Keratinocyte (primary cell): Measurements from ENCODE around the gene ANO10.
"Not testable (repeated sequence)": the region's sequence is repeated elsewhere in the genome, so short reads cannot be mapped to it uniquely, and the experiment has no call there.

Experiments used
- EZH2 ChIP-seq: IDR thresholded peaks from one replicate; pipeline ENCODE4 v1.6.1; 2012; ENCODE audit warnings: inconsistent platforms, mild to moderate bottlenecking, low read length, moderate library complexity
- TF ChIP-seq, protein P1 (sequence below), 3 experiments: IDR thresholded peaks in 1 of 3; conservative IDR thresholded peaks in 1 of 3; optimal IDR thresholded peaks in 1 of 3; 2 replicates in 2 of 3; 3 replicates in 1 of 3; pipeline versions ENCODE3 to v1.5.1; 2011; ENCODE audit warnings: low read length in 3 of 3, mild to moderate bottlenecking in 3 of 3, moderate library complexity in 2 of 3, control low read depth in 1 of 3, inconsistent platforms in 1 of 3; ENCODE audit not compliant: insufficient read depth in 2 of 3; ENCODE audit errors: extremely low read depth in 1 of 3

DNA sequence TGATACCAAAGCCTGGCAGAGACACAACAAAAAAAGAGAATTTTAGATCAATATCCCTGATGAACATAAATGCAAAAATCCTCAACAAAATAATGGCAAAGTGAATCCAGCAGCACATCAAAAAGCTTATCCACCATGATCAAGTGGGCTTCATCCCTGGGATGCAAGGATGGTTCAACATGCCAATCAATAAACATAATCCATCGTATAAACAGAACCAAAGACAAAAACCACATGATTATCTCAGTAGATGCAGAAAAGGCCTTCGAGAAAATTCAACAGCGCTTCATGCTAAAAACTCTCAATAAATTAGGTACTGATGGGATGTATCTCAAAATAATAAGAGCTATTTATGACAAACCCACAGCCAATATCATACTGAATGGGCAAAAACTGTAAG, 26.5 kb downstream of the ANO10 start:
- TF ChIP-seq, protein P1, sequence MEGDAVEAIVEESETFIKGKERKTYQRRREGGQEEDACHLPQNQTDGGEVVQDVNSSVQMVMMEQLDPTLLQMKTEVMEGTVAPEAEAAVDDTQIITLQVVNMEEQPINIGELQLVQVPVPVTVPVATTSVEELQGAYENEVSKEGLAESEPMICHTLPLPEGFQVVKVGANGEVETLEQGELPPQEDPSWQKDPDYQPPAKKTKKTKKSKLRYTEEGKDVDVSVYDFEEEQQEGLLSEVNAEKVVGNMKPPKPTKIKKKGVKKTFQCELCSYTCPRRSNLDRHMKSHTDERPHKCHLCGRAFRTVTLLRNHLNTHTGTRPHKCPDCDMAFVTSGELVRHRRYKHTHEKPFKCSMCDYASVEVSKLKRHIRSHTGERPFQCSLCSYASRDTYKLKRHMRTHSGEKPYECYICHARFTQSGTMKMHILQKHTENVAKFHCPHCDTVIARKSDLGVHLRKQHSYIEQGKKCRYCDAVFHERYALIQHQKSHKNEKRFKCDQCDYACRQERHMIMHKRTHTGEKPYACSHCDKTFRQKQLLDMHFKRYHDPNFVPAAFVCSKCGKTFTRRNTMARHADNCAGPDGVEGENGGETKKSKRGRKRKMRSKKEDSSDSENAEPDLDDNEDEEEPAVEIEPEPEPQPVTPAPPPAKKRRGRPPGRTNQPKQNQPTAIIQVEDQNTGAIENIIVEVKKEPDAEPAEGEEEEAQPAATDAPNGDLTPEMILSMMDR (optimal IDR thresholded peaks at IDR 0.05 in 1 of 3, IDR thresholded peaks at IDR 0.05 in 1 of 3, conservative IDR thresholded peaks at IDR 0.05 in 1 of 3; ENCODE audit: extremely low read depth in 1 of 3, insufficient read depth in 2 of 3, low read length in 3 of 3): not testable (repeated sequence)
- not testable (repeated sequence) for TF ChIP-seq EZH2
